Measurements from ENCODE around the gene TTLL5.

The TTLL5 gene

GRCh38 chr14:75747899-75748298 is 86.9 kb downstream of the TTLL5 start:
- WGBS (ENCODE audit: extremely low coverage, insufficient coverage, low lambda C conversion rate): no CpG with 5 or more reads among the region's 2 CpGs
- H4K5ac ChIP-seq (ENCODE audit: low read length): no peak overlapping the region
- H2BK15ac ChIP-seq (replicated peaks; ENCODE audit: low read depth): no peak overlapping the region
- H3K27me3 ChIP-seq (ENCODE audit: insufficient read depth, low read length, poor library complexity): no peaks in the 10 kb centered on the region
- no peaks in the 10 kb centered on the region for H3K36me3 ChIP-seq (ENCODE audit: control insufficient read depth, insufficient read depth, low read length)
- H3K4ac ChIP-seq (ENCODE audit: low read depth, low read length): no peak overlapping the region
- H3K79me2 ChIP-seq (ENCODE audit: control insufficient read depth, insufficient read depth, low read length): no peaks in the 10 kb centered on the region
- H3K4me3 ChIP-seq (ENCODE audit: low read length): no peak overlapping the region
- H3K4me1 ChIP-seq (ENCODE audit: control insufficient read depth, low read depth, low read length): no peaks in the 10 kb centered on the region
- H3K9ac ChIP-seq (ENCODE audit: low read length): no peak overlapping the region
- no peak overlapping the region for H3K18ac ChIP-seq (ENCODE audit: low read length)
- no peak overlapping the region for H2AK5ac ChIP-seq (ENCODE audit: low read length)
- no peak overlapping the region for H3K56ac ChIP-seq (ENCODE audit: low read length)
- no peak overlapping the region for H3K4me2 ChIP-seq (ENCODE audit: low read length)
- no peak overlapping the region for H3K27ac ChIP-seq (ENCODE audit: low read depth, low read length)
- no peak overlapping the region for H3K23ac ChIP-seq (ENCODE audit: low read length)
- DNase-seq: no peak
- no peak overlapping the region for H4K8ac ChIP-seq (ENCODE audit: low read depth, low read length)
- H2BK120ac ChIP-seq (ENCODE audit: low read depth, low read length): no peak overlapping the region
- no peaks in the 10 kb centered on the region for H3K79me1 ChIP-seq (ENCODE audit: low read length)
- no peak overlapping the region for H2BK5ac ChIP-seq (ENCODE audit: low read length)

- Histone ChIP-seq H3K4me3 (ENCODE audit: low read length) (no peak overlapping the region), H3K9ac (ENCODE audit: low read length) (no peak overlapping the region), H3K27ac (ENCODE audit: low read depth, low read length) (no peak overlapping the region), H4K5ac (ENCODE audit: low read length) (no peak overlapping the region), H2AK5ac (ENCODE audit: low read length) (no peak overlapping the region), H3K4me2 (ENCODE audit: low read length) (no peak overlapping the region), H3K79me2 (ENCODE audit: control insufficient read depth, insufficient read depth, low read length) (no peaks in the 10 kb centered on the region), H3K23ac (ENCODE audit: low read length) (no peak overlapping the region), H2BK5ac (ENCODE audit: low read length) (no peak overlapping the region), H2BK120ac (ENCODE audit: low read depth, low read length) (no peak overlapping the region), H4K8ac (ENCODE audit: low read depth, low read length) (no peak overlapping the region), H3K79me1 (ENCODE audit: low read length) (no peaks in the 10 kb centered on the region), H3K4ac (ENCODE audit: low read depth, low read length) (no peak overlapping the region), H3K4me1 (ENCODE audit: control insufficient read depth, low read depth, low read length) (no peaks in the 10 kb centered on the region), H3K18ac (ENCODE audit: low read length) (no peak overlapping the region), H3K36me3 (ENCODE audit: control insufficient read depth, insufficient read depth, low read length) (no peaks in the 10 kb centered on the region), H3K56ac (ENCODE audit: low read length) (no peak overlapping the region), H2BK15ac (replicated peaks; ENCODE audit: low read depth) (no peak overlapping the region), H3K27me3 (ENCODE audit: insufficient read depth, low read length, poor library complexity) (no peaks in the 10 kb centered on the region)
- DNase-seq: no peak
- no CpG with 5 or more reads among the region's 1 CpG for WGBS (ENCODE audit: extremely low coverage, insufficient coverage, low lambda C conversion rate)
Observed at GRCh38 chr14:75748336-75748735, 87.3 kb downstream of the TTLL5 start.

- Histone ChIP-seq H3K4me2 (ENCODE audit: low read length) (no peak overlapping the region), H3K27ac (ENCODE audit: low read depth, low read length) (no peak overlapping the region), H3K27me3 (ENCODE audit: insufficient read depth, low read length, poor library complexity) (no peaks in the 10 kb centered on the region), H3K56ac (ENCODE audit: low read length) (no peak overlapping the region), H3K79me1 (ENCODE audit: low read length) (no peaks in the 10 kb centered on the region), H3K9ac (ENCODE audit: low read length) (no peak overlapping the region), H2AK5ac (ENCODE audit: low read length) (no peak overlapping the region), H4K8ac (ENCODE audit: low read depth, low read length) (no peak overlapping the region), H3K79me2 (ENCODE audit: control insufficient read depth, insufficient read depth, low read length) (no peaks in the 10 kb centered on the region), H3K4me1 (ENCODE audit: control insufficient read depth, low read depth, low read length) (no peaks in the 10 kb centered on the region), H2BK15ac (replicated peaks; ENCODE audit: low read depth) (no peak overlapping the region), H4K5ac (ENCODE audit: low read length) (no peak overlapping the region), H2BK5ac (ENCODE audit: low read length) (no peak overlapping the region), H2BK120ac (ENCODE audit: low read depth, low read length) (no peak overlapping the region), H3K4ac (ENCODE audit: low read depth, low read length) (no peak overlapping the region), H3K4me3 (ENCODE audit: low read length) (no peak overlapping the region), H3K36me3 (ENCODE audit: control insufficient read depth, insufficient read depth, low read length) (no peaks in the 10 kb centered on the region), H3K18ac (ENCODE audit: low read length) (no peak overlapping the region), H3K23ac (ENCODE audit: low read length) (no peak overlapping the region)
- no CpG with 5 or more reads among the region's 5 CpGs for WGBS (ENCODE audit: extremely low coverage, insufficient coverage, low lambda C conversion rate)
- no peak for DNase-seq
Observed at GRCh38 chr14:75751296-75751695, 90.2 kb downstream of the TTLL5 start.

GRCh38 chr14:75752086-75752485 is 91.0 kb downstream of the TTLL5 start:
- H3K4me3 ChIP-seq (ENCODE audit: low read length): no peak overlapping the region
- DNase-seq: no peak
- H3K27ac ChIP-seq (ENCODE audit: low read depth, low read length): no peak overlapping the region
- no peaks in the 10 kb centered on the region for H3K27me3 ChIP-seq (ENCODE audit: insufficient read depth, low read length, poor library complexity)
- H4K5ac ChIP-seq (ENCODE audit: low read length): no peak overlapping the region
- H3K9ac ChIP-seq (ENCODE audit: low read length): no peak overlapping the region
- H3K4ac ChIP-seq (ENCODE audit: low read depth, low read length): no peak overlapping the region
- H2BK5ac ChIP-seq (ENCODE audit: low read length): no peak overlapping the region
- no peak overlapping the region for H3K56ac ChIP-seq (ENCODE audit: low read length)
- H3K4me2 ChIP-seq (ENCODE audit: low read length): no peak overlapping the region
- no peak overlapping the region for H2BK120ac ChIP-seq (ENCODE audit: low read depth, low read length)
- H2AK5ac ChIP-seq (ENCODE audit: low read length): no peak overlapping the region
- no peaks in the 10 kb centered on the region for H3K36me3 ChIP-seq (ENCODE audit: control insufficient read depth, insufficient read depth, low read length)
- no peaks in the 10 kb centered on the region for H3K79me1 ChIP-seq (ENCODE audit: low read length)
- no peak overlapping the region for H4K8ac ChIP-seq (ENCODE audit: low read depth, low read length)
- H3K18ac ChIP-seq (ENCODE audit: low read length): no peak overlapping the region
- H3K79me2 ChIP-seq (ENCODE audit: control insufficient read depth, insufficient read depth, low read length): no peaks in the 10 kb centered on the region
- no CpG with 5 or more reads among the region's 3 CpGs for WGBS (ENCODE audit: extremely low coverage, insufficient coverage, low lambda C conversion rate)
- no peak overlapping the region for H2BK15ac ChIP-seq (replicated peaks; ENCODE audit: low read depth)
- H3K4me1 ChIP-seq (ENCODE audit: control insufficient read depth, low read depth, low read length): no peaks in the 10 kb centered on the region
- H3K23ac ChIP-seq (ENCODE audit: low read length): no peak overlapping the region

GRCh38 chr14:75752907-75753594 is 92.0 kb downstream of the TTLL5 start:
- no CpG with 5 or more reads among the region's 4 CpGs for WGBS (ENCODE audit: extremely low coverage, insufficient coverage, low lambda C conversion rate)
- DNase-seq: no peak
- no peak overlapping the region for H4K5ac ChIP-seq (ENCODE audit: low read length)
- no peak overlapping the region for H2AK5ac ChIP-seq (ENCODE audit: low read length)
- H3K23ac ChIP-seq (ENCODE audit: low read length): no peak overlapping the region
- H3K27me3 ChIP-seq (ENCODE audit: insufficient read depth, low read length, poor library complexity): no peaks in the 10 kb centered on the region
- H3K18ac ChIP-seq (ENCODE audit: low read length): no peak overlapping the region
- H3K79me2 ChIP-seq (ENCODE audit: control insufficient read depth, insufficient read depth, low read length): no peaks in the 10 kb centered on the region
- H3K4me1 ChIP-seq (ENCODE audit: control insufficient read depth, low read depth, low read length): no peaks in the 10 kb centered on the region
- H3K36me3 ChIP-seq (ENCODE audit: control insufficient read depth, insufficient read depth, low read length): no peaks in the 10 kb centered on the region
- no peak overlapping the region for H2BK5ac ChIP-seq (ENCODE audit: low read length)
- no peak overlapping the region for H4K8ac ChIP-seq (ENCODE audit: low read depth, low read length)
- H3K4me3 ChIP-seq (ENCODE audit: low read length): no peak overlapping the region
- no peak overlapping the region for H3K4ac ChIP-seq (ENCODE audit: low read depth, low read length)
- H3K79me1 ChIP-seq (ENCODE audit: low read length): no peaks in the 10 kb centered on the region
- no peak overlapping the region for H2BK15ac ChIP-seq (replicated peaks; ENCODE audit: low read depth)
- no peak overlapping the region for H2BK120ac ChIP-seq (ENCODE audit: low read depth, low read length)
- H3K27ac ChIP-seq (ENCODE audit: low read depth, low read length): no peak overlapping the region
- no peak overlapping the region for H3K4me2 ChIP-seq (ENCODE audit: low read length)
- no peak overlapping the region for H3K56ac ChIP-seq (ENCODE audit: low read length)
- H3K9ac ChIP-seq (ENCODE audit: low read length): no peak overlapping the region

GRCh38 chr14:75753696-75754095 is 92.7 kb downstream of the TTLL5 start:
- Histone ChIP-seq H3K4me2 (ENCODE audit: low read length) (no peak overlapping the region), H3K27me3 (ENCODE audit: insufficient read depth, low read length, poor library complexity) (no peaks in the 10 kb centered on the region), H3K36me3 (ENCODE audit: control insufficient read depth, insufficient read depth, low read length) (no peaks in the 10 kb centered on the region), H3K79me2 (ENCODE audit: control insufficient read depth, insufficient read depth, low read length) (no peaks in the 10 kb centered on the region), H3K56ac (ENCODE audit: low read length) (no peak overlapping the region), H3K4me1 (ENCODE audit: control insufficient read depth, low read depth, low read length) (no peaks in the 10 kb centered on the region), H2AK5ac (ENCODE audit: low read length) (no peak overlapping the region), H3K79me1 (ENCODE audit: low read length) (no peaks in the 10 kb centered on the region), H2BK15ac (replicated peaks; ENCODE audit: low read depth) (no peak overlapping the region), H3K4me3 (ENCODE audit: low read length) (no peak overlapping the region), H2BK120ac (ENCODE audit: low read depth, low read length) (no peak overlapping the region), H4K8ac (ENCODE audit: low read depth, low read length) (no peak overlapping the region), H3K27ac (ENCODE audit: low read depth, low read length) (no peak overlapping the region), H3K18ac (ENCODE audit: low read length) (no peak overlapping the region), H3K4ac (ENCODE audit: low read depth, low read length) (no peak overlapping the region), H4K5ac (ENCODE audit: low read length) (no peak overlapping the region), H3K23ac (ENCODE audit: low read length) (no peak overlapping the region), H2BK5ac (ENCODE audit: low read length) (no peak overlapping the region), H3K9ac (ENCODE audit: low read length) (no peak overlapping the region)
- WGBS (ENCODE audit: extremely low coverage, insufficient coverage, low lambda C conversion rate): no CpG with 5 or more reads among the region's 4 CpGs
- DNase-seq: no peak

Measured in mesendoderm (in vitro differentiated cells).